ENCODE results near the gene ATL2.

Gene ATL2

GRCh38 chr2:38344813-38345212 lies 32.3 kb downstream of the ATL2 start (continued):
- TF ChIP-seq ZBTB44 (tag by site-specific recombination; IDR thresholded peaks at IDR 0.05) (no peak), EGR2 (tag by site-specific recombination; IDR thresholded peaks at IDR 0.05; ENCODE audit: low read depth) (no peak)

GRCh38 chr2:38343212-38343611 lies 33.9 kb downstream of the ATL2 start:
- CTCF ChIA-PET, result interaction anchor here (0.7 to 0.8 kb wide), 3 partner anchors 27 to 399 kb away, joined by 3 to 4 read pairs (median 3); no protein-coding TSS in a partner anchor
- H3K4me1 ChIP-seq (ENCODE audit: control insufficient read depth, insufficient read depth, low read length), result no peaks in the 10 kb centered on the region
- H3K27ac ChIP-seq (ENCODE audit: extremely low read depth, low read depth, low read length), result no peak overlapping the region
- no peak for TF ChIP-seq KLF7 (tag by site-specific recombination; IDR thresholded peaks at IDR 0.05; ENCODE audit: borderline replicate concordance)
- TF ChIP-seq BCL11B (tag by site-specific recombination; IDR thresholded peaks at IDR 0.05; ENCODE audit: low read depth), result no peak
- TF ChIP-seq ZNF302 (tag by site-specific recombination; IDR thresholded peaks at IDR 0.05; ENCODE audit: low read depth), result no peak
- no peak for TF ChIP-seq ZNF146 (tag by site-specific recombination; IDR thresholded peaks at IDR 0.05)
- no peak for TF ChIP-seq ZNF48 (tag by site-specific recombination; IDR thresholded peaks at IDR 0.05)
- TF ChIP-seq ZNF132 (tag by site-specific recombination; IDR thresholded peaks at IDR 0.05; ENCODE audit: borderline replicate concordance), result no peak
- TF ChIP-seq ZNF558 (tag by site-specific recombination; IDR thresholded peaks at IDR 0.05), result no peak
- TF ChIP-seq SP3 (tag by site-specific recombination; IDR thresholded peaks at IDR 0.05), result no peak
- TF ChIP-seq ZNF174 (tag by site-specific recombination; IDR thresholded peaks at IDR 0.05), result no peak
- TF ChIP-seq ZNF530 (tag by site-specific recombination; IDR thresholded peaks at IDR 0.05; ENCODE audit: low read depth), result no peak
- no peak for TF ChIP-seq ZNF266 (tag by site-specific recombination; IDR thresholded peaks at IDR 0.05; ENCODE audit: low read depth)
- TF ChIP-seq YY1 (tag by site-specific recombination; IDR thresholded peaks at IDR 0.05), result no peak
- TF ChIP-seq ZNF169 (tag by site-specific recombination; IDR thresholded peaks at IDR 0.05), result no peak
- no peak for TF ChIP-seq ZNF366 (tag by site-specific recombination; conservative IDR thresholded peaks at IDR 0.05)
- no peak for TF ChIP-seq ZSCAN4 (tag by site-specific recombination; IDR thresholded peaks at IDR 0.05)
- no peak for TF ChIP-seq BCL6B (tag by site-specific recombination; IDR thresholded peaks at IDR 0.05)
- no peak for TF ChIP-seq ZNF501 (tag by site-specific recombination; IDR thresholded peaks at IDR 0.05)
- TF ChIP-seq ZNF596 (tag by site-specific recombination; IDR thresholded peaks at IDR 0.05), result no peak
- TF ChIP-seq ZFP37 (tag by site-specific recombination; IDR thresholded peaks at IDR 0.05), result no peak
- no peak for TF ChIP-seq PATZ1 (tag by site-specific recombination; IDR thresholded peaks at IDR 0.05)
- POLR2A ChIA-PET, result no interaction called here
- H3K4me3 ChIP-seq (ENCODE audit: low read depth, low read length), result no peak overlapping the region
- H3K9me3 ChIP-seq (ENCODE audit: control insufficient read depth, insufficient read depth, low read depth, low read length), result no peaks in the 10 kb centered on the region
- H3K36me3 ChIP-seq (ENCODE audit: control insufficient read depth in 2 of 2, insufficient read depth in 1 of 2, low read length in 2 of 2), result peaks cover 21 to 56% of the 10 kb centered on the region in 2 experiments

Data from HEK293 (cell line).